ENCODE results near the gene HERC5. TPM values are rescaled to one million over a fixed set of nuclear protein-coding genes. Genes with fewer than 3 reads are reported as not detected.
"Not testable (repeated sequence)": the region's sequence is repeated elsewhere in the genome, so short reads cannot be mapped to it uniquely, and the experiment has no call there.

HERC5 gene
- total RNA-seq, 3 donors from 2014 or later = 2.3 to 5.0 (median 2.9) TPM

DNA sequence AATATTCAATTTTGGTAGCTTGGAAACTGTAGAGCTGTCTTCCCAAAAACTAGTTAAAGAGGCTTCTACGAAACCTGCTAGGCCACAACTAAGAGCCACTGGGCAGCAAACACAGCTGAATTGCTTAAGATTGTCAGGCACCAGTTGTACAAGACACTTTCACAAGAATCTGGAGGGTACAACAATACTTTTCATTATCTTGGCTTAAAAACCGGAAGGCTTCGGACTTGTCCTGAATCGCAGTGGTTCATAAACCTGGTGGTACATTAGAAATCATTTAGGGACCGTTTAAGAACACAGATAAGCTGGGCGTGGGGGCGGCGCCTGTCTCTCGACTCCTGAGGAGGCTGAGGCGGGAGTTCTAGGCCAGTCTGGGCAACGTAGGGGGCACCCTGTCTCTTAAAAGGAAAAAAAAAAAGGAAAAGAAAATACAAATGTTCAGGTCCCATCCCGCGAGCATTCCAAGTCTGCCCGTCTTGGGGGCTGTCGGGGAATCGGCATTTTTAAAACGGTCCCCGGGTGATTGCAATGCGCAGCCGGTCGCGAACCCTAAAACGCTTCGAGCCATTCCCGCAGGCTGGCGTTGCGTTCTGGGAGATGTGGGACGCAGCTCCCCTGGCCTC, 65.9 kb downstream of the HERC5 start:
- Mint-ChIP-seq H3K4me1 (ENCODE audit: low read depth) (peaks cover 28% of the 10 kb centered on the region), H3K9me3 (no peaks in the 10 kb centered on the region), H3K4me3 (peak overlapping the region; percentile 96), H3K27me3 (ENCODE audit: low read depth) (no peaks in the 10 kb centered on the region), H3K36me3 (ENCODE audit: insufficient read depth) (peaks cover 2% of the 10 kb centered on the region)
- ATAC-seq (peak; percentile 28 to 35), DNase-seq (peak; percentile 25)

DNA sequence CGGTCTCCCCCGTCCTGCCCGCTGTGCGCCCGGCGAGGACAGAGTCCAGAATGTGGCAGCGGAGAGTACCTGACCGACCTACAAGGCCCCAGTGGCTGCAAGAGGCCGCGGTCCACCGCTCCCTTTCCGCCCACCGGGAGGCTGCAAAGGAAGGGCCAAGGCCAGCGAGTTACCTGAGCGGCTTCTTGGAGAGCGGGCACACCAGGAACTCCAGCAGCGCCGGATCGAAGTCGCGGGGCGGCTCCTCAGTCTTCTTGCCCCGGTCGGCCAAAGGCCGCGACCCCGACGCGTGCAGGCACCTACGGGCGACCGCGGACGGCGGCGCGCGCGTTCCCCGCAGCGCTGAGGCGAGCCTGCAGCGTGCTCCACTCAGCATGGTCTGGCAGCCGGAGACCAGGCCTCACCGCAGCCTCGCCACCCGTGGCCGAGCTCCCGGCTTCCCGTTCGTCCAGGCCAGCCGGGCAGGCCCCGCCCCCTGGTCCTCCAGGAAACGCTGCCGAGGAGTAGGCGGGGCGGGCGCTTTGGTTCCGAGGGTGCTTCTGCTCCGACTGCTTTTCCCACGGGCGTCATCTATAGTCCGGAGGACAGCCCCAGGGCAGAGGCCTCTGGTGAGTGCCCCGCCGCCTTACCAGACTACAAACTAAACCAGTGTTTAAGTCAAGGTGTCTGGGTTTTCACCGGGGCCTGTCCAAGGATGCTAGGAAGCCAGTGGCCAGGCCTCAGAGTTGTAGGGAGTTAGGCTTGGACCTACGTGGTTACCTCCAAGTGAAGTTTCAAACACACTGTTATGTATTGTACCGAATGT, 66.6 kb downstream of the HERC5 start, which contains the start of gene PYURF:
Gene PYURF (minus strand): TSS at position 452 of the 805 bp plus-strand sequence. CDS start 76 bp downstream, at position 376.
- Mint-ChIP-seq H3K4me3 (peak within 1 kb of the TSS; percentile 96), H3K36me3 (ENCODE audit: insufficient read depth) (peaks cover 2% of the 10 kb centered on the region), H3K9me3 (no peaks in the 10 kb centered on the region), H3K27me3 (ENCODE audit: low read depth) (no peaks in the 10 kb centered on the region), H3K4me1 (ENCODE audit: low read depth) (peaks cover 28% of the 10 kb centered on the region)
- DNase-seq = peak; percentile 70
- ATAC-seq = peak; percentile 78 to 82

DNA sequence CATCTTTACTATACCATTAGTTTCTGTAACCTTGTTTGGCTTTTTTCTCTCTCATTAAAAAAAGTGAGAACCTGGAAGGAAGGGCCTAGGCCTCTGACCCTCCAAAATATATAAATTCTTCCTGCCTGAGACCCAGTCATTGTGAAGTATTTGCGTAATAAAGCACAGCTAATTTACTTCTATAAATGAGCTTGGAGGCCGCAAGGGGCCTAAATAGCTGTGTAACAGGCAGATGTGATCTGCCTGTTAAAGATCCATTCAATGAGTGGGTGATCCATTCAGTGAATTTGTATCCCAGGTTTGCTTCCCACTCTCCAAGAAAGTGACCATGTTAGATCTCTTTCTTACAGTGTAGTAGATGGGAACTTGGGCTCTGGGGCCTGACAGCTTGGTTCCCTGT, 67.3 kb downstream of the HERC5 start:
- ATAC-seq (no peak), DNase-seq (no peak)
- H3K9me3 Mint-ChIP-seq = no peaks in the 10 kb centered on the region
- H3K36me3 Mint-ChIP-seq (ENCODE audit: insufficient read depth) = peaks cover 2% of the 10 kb centered on the region
- H3K4me1 Mint-ChIP-seq (ENCODE audit: low read depth) = peaks cover 28% of the 10 kb centered on the region
- peak overlapping the region; percentile 96 for H3K4me3 Mint-ChIP-seq
- no peaks in the 10 kb centered on the region for H3K27me3 Mint-ChIP-seq (ENCODE audit: low read depth)

DNA sequence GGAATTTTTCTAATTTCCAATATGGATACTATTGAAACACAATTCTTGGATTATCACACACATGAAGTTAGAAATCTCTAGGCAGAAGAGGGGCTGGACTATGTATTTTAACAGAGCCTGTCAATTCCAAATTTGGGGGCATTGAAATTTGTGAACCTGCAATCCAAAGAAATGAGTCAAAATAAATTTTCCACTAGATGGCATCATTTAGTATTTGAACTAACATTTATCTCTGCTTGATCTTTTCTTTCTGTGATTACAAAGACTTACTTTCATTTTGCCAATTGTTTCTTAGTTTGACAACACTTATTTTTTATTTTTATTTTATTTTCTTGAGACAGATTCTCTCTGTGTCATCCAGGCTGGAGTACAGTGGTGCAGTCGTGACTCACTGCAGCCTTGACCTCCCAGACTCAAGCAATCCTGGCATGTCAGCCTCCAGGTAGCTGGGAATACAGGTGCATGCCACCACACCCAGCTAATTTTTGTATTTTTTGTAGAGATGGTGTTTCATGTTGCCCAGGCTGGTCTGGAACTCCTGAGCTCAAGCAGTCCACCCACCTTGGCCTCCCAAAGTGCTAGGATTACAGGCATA, 69.4 kb downstream of the HERC5 start:
- Mint-ChIP-seq H3K27me3 (ENCODE audit: low read depth) (no peaks in the 10 kb centered on the region), H3K4me3 (no peak overlapping the region), H3K4me1 (ENCODE audit: low read depth) (peaks cover 24% of the 10 kb centered on the region), H3K36me3 (ENCODE audit: insufficient read depth) (peaks cover 2% of the 10 kb centered on the region), H3K9me3 (no peaks in the 10 kb centered on the region)
- DNase-seq (no peak), ATAC-seq (no peak)

DNA sequence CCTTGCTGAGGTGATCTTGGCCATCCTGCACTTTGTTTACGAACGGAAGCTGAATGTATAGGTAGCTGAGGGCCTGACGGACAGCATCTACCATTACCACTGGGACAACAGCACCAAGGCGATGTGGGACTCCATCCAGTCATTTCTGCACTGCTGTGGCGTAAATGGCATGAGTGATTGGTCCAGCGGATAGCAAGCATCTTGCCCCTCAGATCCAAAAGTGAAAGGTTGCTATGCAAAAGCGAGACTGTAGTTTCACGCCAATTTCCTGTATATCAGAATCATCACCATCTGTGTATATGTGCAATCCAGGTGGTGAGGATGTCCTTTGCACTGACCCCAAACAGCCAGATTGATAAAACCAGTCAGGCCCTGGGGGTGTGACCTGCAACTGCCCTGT, 70.9 kb downstream of the HERC5 start:
- H3K4me3 Mint-ChIP-seq = no peak overlapping the region
- DNase-seq (no peak), ATAC-seq (no peak)
- peaks cover 12% of the 10 kb centered on the region for H3K4me1 Mint-ChIP-seq (ENCODE audit: low read depth)
- no peaks in the 10 kb centered on the region for H3K9me3 Mint-ChIP-seq
- H3K36me3 Mint-ChIP-seq (ENCODE audit: insufficient read depth) = no peaks in the 10 kb centered on the region
- H3K27me3 Mint-ChIP-seq (ENCODE audit: low read depth) = no peaks in the 10 kb centered on the region

DNA sequence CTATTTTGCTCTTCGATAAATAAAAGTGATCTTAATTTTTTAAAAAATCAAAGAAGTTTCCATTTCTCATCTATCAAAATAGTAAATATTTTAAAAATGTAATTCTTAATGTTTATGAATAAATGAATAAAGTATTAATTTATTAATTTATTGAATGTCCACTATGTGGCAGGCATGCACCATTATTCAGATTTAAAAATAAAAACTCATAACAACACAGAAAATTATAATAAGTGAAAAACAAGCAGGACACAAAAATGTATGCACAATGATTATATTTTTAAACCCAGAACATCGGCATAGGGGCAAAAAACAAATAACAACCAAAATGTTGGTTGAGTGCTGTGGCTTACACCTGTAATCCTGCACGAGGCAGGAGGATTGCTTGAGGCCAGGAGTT, 71.9 kb downstream of the HERC5 start:
- no peak overlapping the region for H3K4me3 Mint-ChIP-seq
- ATAC-seq (no peak), DNase-seq (no peak)
- H3K36me3 Mint-ChIP-seq (ENCODE audit: insufficient read depth) = no peaks in the 10 kb centered on the region
- no peaks in the 10 kb centered on the region for H3K9me3 Mint-ChIP-seq
- H3K27me3 Mint-ChIP-seq (ENCODE audit: low read depth) = no peaks in the 10 kb centered on the region
- peaks cover 13% of the 10 kb centered on the region for H3K4me1 Mint-ChIP-seq (ENCODE audit: low read depth)

DNA sequence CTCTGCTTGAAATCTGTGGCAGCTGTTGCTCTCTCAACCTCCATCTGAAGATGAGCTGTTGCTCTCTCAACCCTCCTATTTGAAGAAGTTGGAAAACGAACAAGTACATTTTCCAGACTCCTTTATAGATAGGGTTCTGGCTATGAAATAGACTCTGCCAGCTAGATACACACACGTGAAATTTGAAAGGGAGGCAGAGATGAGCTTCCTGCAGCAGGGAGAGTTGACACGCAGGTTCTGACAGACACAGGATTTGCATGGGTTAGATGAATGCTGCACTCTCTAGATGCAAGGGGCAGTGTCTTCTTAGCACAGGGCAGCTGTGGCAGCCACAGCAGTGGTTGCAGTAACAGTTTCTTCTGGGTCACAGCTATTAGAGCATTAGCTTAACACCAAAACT, 74.6 kb downstream of the HERC5 start:
- H3K27me3 Mint-ChIP-seq (ENCODE audit: low read depth) = no peaks in the 10 kb centered on the region
- no peaks in the 10 kb centered on the region for H3K36me3 Mint-ChIP-seq (ENCODE audit: insufficient read depth)
- peaks cover 11% of the 10 kb centered on the region for H3K4me1 Mint-ChIP-seq (ENCODE audit: low read depth)
- no peak for DNase-seq
- H3K4me3 Mint-ChIP-seq = no peak overlapping the region
- H3K9me3 Mint-ChIP-seq = no peaks in the 10 kb centered on the region
- no peak for ATAC-seq

DNA sequence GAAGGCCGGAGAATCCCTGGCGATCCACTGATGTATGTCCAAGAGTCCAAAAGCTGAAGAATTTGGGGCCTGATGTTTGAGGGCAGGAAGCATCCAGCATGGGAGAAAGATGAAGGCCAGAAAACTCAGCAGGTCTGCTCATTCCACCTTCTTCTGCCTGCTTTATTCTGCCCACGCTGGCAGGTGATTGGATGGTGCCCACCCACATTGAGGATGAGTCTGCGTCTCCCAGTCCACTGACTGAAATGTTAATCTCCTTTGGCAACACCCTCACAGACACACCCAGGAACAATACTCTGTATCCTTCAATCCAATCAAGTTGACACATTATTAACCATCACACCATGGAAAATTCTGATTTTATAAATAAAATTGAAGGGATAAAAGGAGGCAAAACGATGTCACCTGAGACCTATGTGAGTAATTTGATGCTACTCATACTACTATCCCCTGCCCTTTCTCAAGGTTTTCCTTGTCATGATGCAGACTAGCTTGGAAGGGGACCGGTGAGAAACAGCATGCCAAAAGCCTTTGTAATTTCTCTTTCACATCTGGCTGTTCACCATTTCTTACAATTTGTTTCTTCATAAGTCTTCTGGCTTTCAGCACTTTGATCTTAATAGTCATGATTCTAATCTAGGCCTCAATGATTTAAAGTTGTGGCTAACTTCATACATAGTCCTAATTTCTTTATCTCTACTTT, 76.3 kb downstream of the HERC5 start:
- no peaks in the 10 kb centered on the region for H3K9me3 Mint-ChIP-seq
- H3K4me3 Mint-ChIP-seq = no peak overlapping the region
- no peaks in the 10 kb centered on the region for H3K36me3 Mint-ChIP-seq (ENCODE audit: insufficient read depth)
- H3K4me1 Mint-ChIP-seq (ENCODE audit: low read depth) = peaks cover 9% of the 10 kb centered on the region
- ATAC-seq = no peak
- H3K27me3 Mint-ChIP-seq (ENCODE audit: low read depth) = no peaks in the 10 kb centered on the region
- no peak for DNase-seq

DNA sequence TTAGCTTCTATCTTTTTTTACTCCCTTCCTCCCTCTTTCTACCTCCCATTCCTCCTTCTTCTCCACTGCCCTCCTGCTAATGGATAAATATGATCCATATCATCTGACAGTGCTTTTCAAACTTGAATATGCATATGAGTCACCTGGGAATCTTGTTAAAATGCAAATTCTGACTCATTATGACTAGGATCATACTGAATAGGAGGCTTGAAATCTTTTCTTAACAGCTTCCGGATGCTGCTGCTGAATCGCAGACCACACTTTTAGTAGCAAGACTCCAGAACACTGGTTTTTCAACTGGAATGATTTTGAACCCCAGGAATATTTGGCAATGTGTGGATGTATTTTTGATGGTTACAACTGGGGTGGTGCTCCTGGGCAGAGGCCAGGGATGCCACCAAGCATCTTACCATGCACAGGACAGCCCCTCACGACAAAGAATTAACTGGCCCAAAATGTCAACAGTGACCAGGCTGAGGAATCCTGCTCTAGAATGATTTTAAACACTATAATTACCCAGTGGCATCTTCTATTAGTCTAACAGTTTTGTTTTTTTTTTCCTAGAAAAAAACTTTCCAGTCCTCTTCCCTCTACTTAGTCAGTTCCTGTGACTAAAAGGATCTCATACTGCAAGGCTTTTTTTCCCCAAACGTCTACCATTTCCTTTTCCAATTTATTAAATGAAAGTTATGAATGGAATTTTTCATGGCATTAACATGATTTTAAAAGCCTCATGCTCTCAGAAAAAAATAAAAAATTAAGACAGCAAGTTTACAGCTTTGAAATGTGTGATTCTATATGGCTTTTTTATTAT, 77.2 kb downstream of the HERC5 start:
- H3K9me3 Mint-ChIP-seq = no peaks in the 10 kb centered on the region
- H3K4me3 Mint-ChIP-seq = no peak overlapping the region
- DNase-seq (no peak), ATAC-seq (no peak)
- H3K4me1 Mint-ChIP-seq (ENCODE audit: low read depth) = peaks cover 9% of the 10 kb centered on the region
- H3K27me3 Mint-ChIP-seq (ENCODE audit: low read depth) = no peaks in the 10 kb centered on the region
- H3K36me3 Mint-ChIP-seq (ENCODE audit: insufficient read depth) = no peaks in the 10 kb centered on the region

DNA sequence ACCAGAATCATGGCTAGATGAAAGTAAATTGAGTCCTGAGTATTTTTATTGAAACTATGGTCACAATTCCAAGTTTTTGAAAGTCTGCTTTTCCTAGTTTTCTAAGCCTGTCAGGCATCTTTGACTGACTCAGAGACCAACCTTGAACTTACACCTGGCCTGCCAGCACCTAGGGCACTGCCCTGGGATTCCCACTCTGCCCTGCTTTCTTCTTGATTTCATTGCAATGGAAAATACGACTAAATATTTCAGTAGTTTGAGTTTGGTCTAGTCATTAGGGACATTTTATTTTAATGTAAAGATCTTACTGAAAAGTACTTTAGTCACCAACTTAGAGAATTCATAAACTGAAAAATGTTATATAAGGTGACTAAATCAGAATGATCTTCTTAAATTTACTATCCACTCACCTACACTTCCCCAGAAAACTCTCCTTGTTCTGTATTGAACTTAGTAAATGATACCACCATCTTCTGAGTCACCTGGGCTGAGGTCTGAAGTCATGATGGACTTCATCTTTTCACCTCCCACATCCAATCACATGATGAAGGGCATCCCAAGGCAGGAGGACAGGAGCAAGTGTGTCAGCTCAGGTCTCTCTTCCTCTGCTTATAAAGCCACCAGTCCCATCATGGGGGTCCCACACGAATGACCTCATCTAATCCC, 78.3 kb downstream of the HERC5 start:
- Mint-ChIP-seq H3K4me3 (no peak overlapping the region), H3K27me3 (ENCODE audit: low read depth) (no peaks in the 10 kb centered on the region), H3K9me3 (no peaks in the 10 kb centered on the region), H3K4me1 (ENCODE audit: low read depth) (peaks cover 14% of the 10 kb centered on the region), H3K36me3 (ENCODE audit: insufficient read depth) (no peaks in the 10 kb centered on the region)
- no peak for DNase-seq
- peak; percentile 74 to 80 for ATAC-seq

DNA sequence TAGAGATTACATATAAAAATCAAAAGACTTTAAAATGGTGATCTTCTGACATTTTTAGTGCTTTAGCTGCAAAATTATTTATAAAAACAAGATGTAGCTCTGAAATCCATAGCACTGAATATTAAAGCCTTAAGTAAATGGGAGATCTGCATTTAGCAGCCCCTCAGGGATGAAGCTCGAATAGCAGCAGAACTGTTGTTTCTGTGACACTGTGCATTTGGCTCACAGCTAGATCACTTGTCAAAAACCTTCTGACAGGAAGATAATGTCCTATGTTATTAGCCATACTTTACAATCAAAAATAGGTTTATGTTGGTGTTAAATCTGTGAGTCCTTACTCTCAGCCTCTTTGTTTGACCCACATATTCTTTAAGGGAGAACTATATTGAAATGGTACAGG, 80.8 kb downstream of the HERC5 start:
- Mint-ChIP-seq H3K36me3 (ENCODE audit: insufficient read depth) (no peaks in the 10 kb centered on the region), H3K27me3 (ENCODE audit: low read depth) (no peaks in the 10 kb centered on the region), H3K4me1 (ENCODE audit: low read depth) (peaks cover 14% of the 10 kb centered on the region), H3K4me3 (no peak overlapping the region), H3K9me3 (no peaks in the 10 kb centered on the region)
- DNase-seq = no peak
- ATAC-seq = no peak

DNA sequence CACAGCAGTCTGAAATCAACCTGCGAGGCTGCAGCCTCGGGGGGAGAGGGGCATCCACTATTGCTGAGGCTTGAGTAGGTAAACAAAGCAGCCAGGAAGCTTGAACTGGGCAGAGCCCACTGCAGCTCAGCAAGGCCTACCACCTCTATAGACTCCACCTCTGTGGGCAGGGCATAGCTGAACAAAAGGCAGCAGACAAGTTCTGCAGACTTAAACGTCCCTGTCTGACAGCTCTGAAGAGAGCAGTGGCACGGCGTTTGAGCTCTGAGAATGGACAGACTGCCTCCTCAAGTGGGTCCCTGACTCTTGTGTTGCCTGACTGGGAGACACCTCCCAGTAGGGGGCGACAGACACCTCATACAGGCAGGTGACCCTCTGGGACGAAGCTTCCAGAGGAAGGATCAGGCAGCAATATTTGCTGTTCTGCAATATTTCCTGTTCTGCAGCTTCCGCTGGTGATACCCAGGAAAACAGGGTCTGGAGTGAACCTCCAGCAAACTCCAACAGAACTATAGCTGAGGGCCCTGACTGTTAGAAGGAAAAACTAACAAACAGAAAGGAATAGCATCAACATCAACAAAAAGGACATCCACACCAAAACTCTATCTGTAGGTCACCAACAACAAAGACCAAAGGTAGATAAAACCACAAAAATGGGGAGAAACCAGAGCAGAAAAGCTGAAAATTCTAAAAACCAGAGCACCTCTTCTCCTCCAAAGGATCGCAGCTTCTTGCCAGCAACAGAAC, 82.6 kb downstream of the HERC5 start:
- H3K9me3 Mint-ChIP-seq; H3K36me3 Mint-ChIP-seq (ENCODE audit: insufficient read depth); H3K4me3 Mint-ChIP-seq; H3K4me1 Mint-ChIP-seq (ENCODE audit: low read depth); H3K27me3 Mint-ChIP-seq (ENCODE audit: low read depth): not testable (repeated sequence)
- DNase-seq = peak; percentile 73
- ATAC-seq = peak in 1 of 2 donors; percentile 45

DNA sequence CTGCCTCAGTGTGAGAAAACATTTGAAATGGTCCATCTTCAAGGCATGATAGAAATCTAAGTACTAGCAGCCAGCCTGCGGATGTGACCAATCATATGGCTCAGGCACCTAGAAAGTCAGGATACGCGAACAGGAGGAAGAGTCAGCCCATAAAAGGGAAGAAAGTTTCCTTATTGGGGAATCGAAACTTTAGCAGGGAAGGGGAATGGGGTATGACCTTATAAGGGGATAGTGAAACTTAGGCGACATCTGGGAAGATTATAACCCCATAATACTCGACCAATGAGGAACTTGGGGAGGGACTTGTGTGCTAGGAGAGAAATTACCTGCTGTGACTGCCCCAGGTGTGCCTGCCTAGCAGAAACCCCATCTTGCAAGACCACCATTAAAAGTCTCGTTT, 92.9 kb downstream of the HERC5 start:
- Mint-ChIP-seq H3K4me3 (no peak overlapping the region), H3K4me1 (ENCODE audit: low read depth) (no peaks in the 10 kb centered on the region)
- ATAC-seq = no peak

More for the DNA sequence above, 92.9 kb downstream of the HERC5 start:
- DNase-seq = no peak
- Mint-ChIP-seq H3K36me3 (ENCODE audit: insufficient read depth) (no peaks in the 10 kb centered on the region), H3K9me3 (no peaks in the 10 kb centered on the region), H3K27me3 (ENCODE audit: low read depth) (no peaks in the 10 kb centered on the region)
